ENCODE measurements around the gene TRAPPC11.

DNA sequence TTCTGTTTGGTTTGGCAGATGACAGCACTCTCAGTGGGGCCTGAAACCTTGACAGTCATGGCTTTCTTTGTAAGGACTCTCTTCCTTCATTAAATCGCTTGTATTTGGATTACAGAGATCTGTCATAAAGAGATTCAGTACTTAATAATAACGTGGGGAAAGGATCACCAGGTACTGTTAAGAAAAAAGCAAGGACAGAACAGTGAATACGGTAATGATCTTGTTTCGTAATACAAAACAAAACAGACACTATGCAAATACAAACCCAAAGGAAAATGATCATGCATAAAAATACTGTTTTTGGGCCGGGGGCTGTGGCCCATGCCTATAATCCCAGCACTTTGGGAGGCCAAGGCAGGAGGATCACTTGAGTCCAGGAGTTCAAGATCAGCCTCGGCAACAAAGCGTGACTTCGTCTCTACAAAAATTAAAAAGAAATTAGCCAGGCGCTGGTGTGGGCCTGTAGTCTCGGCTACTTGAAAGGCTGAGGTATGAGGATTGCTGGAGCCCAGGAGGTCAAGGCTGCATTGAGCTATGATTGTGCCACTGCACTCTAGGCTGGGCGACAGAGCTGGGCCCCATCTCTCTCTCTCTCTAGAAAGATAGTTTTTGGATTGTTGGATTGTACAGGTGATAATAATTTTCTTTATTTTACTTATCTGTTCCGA, 64.6 kb downstream of the TRAPPC11 start:
- TF ChIP-seq TSHZ2 (CRISPR knock-in tag; IDR thresholded peaks at IDR 0.05) (no peak), CREB5 (CRISPR knock-in tag; IDR thresholded peaks at IDR 0.05; ENCODE audit: low read depth) (no peak), RARB (CRISPR knock-in tag; IDR thresholded peaks at IDR 0.05) (no peak), ZNF70 (CRISPR knock-in tag; IDR thresholded peaks at IDR 0.05) (no peak), CSDC2 (CRISPR knock-in tag; IDR thresholded peaks at IDR 0.05) (no peak), OSR1 (CRISPR knock-in tag; IDR thresholded peaks at IDR 0.05) (no peak)
- TF ChIP-seq, protein P1, sequence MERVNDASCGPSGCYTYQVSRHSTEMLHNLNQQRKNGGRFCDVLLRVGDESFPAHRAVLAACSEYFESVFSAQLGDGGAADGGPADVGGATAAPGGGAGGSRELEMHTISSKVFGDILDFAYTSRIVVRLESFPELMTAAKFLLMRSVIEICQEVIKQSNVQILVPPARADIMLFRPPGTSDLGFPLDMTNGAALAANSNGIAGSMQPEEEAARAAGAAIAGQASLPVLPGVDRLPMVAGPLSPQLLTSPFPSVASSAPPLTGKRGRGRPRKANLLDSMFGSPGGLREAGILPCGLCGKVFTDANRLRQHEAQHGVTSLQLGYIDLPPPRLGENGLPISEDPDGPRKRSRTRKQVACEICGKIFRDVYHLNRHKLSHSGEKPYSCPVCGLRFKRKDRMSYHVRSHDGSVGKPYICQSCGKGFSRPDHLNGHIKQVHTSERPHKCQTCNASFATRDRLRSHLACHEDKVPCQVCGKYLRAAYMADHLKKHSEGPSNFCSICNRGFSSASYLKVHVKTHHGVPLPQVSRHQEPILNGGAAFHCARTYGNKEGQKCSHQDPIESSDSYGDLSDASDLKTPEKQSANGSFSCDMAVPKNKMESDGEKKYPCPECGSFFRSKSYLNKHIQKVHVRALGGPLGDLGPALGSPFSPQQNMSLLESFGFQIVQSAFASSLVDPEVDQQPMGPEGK (CRISPR knock-in tag; IDR thresholded peaks at IDR 0.05; ENCODE audit: borderline replicate concordance), result no peak

Data from SK-N-SH treated with all-trans-retinoic acid at 6 μM for 48 hours (cell line).